ENCODE data around the gene CDH13.

Gene CDH13

DNA sequence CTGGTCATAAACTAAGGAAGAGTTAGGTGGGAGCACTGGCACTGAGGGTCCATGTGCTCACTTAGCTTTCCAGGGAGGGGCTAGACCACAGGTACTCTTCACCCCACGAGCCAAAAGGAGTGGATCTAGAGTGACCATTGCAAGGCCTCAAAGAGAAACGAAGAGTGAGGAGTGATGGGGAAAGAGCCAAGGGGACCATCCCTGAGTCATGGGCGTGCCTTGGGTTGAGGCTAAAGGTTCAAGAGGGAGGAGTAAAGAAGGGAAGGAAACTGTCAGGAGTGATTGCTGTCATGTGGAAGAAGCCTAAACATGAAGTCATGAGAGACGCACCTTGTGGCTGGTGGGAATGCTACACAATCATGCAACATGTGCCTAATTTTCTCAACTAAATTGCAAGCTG is 141.0 kb downstream of the CDH13 start:
- TF ChIP-seq EZH2phosphoT487 (IDR thresholded peaks at IDR 0.05; ENCODE audit: low read length) (no peak), CTCF (IDR thresholded peaks at IDR 0.05; ENCODE audit: low read length) (no peak), EZH2 (optimal IDR thresholded peaks at IDR 0.05; ENCODE audit: low read depth, low read length) (no peak)
- H3F3A ChIP-seq (ENCODE audit: insufficient read depth, low read length) = no peaks in the 10 kb centered on the region
- no peak overlapping the region for H3K27ac ChIP-seq (ENCODE audit: low read length)
- no peak overlapping the region for H3K9ac ChIP-seq (ENCODE audit: low read length)
- no peaks in the 10 kb centered on the region for H3K79me2 ChIP-seq (ENCODE audit: low read length)
- no peaks in the 10 kb centered on the region for H3K9me3 ChIP-seq (replicated peaks; ENCODE audit: insufficient read depth, low read length)
- DNase-seq = no peak
- H3K36me3 ChIP-seq (replicated peaks; ENCODE audit: insufficient read depth, low read length) = no peaks in the 10 kb centered on the region
- no peak overlapping the region for H2AFZ ChIP-seq (ENCODE audit: low read length)
- no peaks in the 10 kb centered on the region for H3K4me1 ChIP-seq (ENCODE audit: low read length)
- H3K4me2 ChIP-seq (ENCODE audit: low read depth, low read length) = no peak overlapping the region
- no peaks in the 10 kb centered on the region for H4K20me1 ChIP-seq (ENCODE audit: insufficient read depth, low read length)
- no peaks in the 10 kb centered on the region for H3K9me2 ChIP-seq (replicated peaks; ENCODE audit: insufficient read depth, low read length)
- H3K27me3 ChIP-seq (replicated peaks; ENCODE audit: insufficient read depth, low read length) = no peaks in the 10 kb centered on the region
- no peak overlapping the region for H3K4me3 ChIP-seq (ENCODE audit: low read length)

- Histone ChIP-seq H3K36me3 (replicated peaks; ENCODE audit: insufficient read depth, low read length) (no peaks in the 10 kb centered on the region), H3K4me1 (ENCODE audit: low read length) (no peaks in the 10 kb centered on the region), H3K9me3 (replicated peaks; ENCODE audit: insufficient read depth, low read length) (no peaks in the 10 kb centered on the region), H3K27ac (ENCODE audit: low read length) (no peak overlapping the region), H3F3A (ENCODE audit: insufficient read depth, low read length) (no peaks in the 10 kb centered on the region), H3K79me2 (ENCODE audit: low read length) (no peaks in the 10 kb centered on the region), H3K27me3 (replicated peaks; ENCODE audit: insufficient read depth, low read length) (no peaks in the 10 kb centered on the region), H3K9ac (ENCODE audit: low read length) (no peak overlapping the region), H3K9me2 (replicated peaks; ENCODE audit: insufficient read depth, low read length) (no peaks in the 10 kb centered on the region), H4K20me1 (ENCODE audit: insufficient read depth, low read length) (no peaks in the 10 kb centered on the region), H2AFZ (ENCODE audit: low read length) (no peak overlapping the region), H3K4me3 (ENCODE audit: low read length) (no peak overlapping the region), H3K4me2 (ENCODE audit: low read depth, low read length) (no peak overlapping the region)
- DNase-seq = no peak
- TF ChIP-seq EZH2 (optimal IDR thresholded peaks at IDR 0.05; ENCODE audit: low read depth, low read length) = no peak
- no peak for TF ChIP-seq EZH2phosphoT487 (IDR thresholded peaks at IDR 0.05; ENCODE audit: low read length)
- no peak for TF ChIP-seq CTCF (IDR thresholded peaks at IDR 0.05; ENCODE audit: low read length)
Observed at GRCh38 chr16:82769845-82770244, 143.1 kb downstream of the CDH13 start.

GRCh38 chr16:82772215-82772614 is 145.4 kb downstream of the CDH13 start:
- Histone ChIP-seq H3K27ac (ENCODE audit: low read length) (no peak overlapping the region), H3K27me3 (replicated peaks; ENCODE audit: insufficient read depth, low read length) (no peaks in the 10 kb centered on the region), H3K36me3 (replicated peaks; ENCODE audit: insufficient read depth, low read length) (no peaks in the 10 kb centered on the region), H3K9ac (ENCODE audit: low read length) (no peak overlapping the region), H3F3A (ENCODE audit: insufficient read depth, low read length) (no peaks in the 10 kb centered on the region), H2AFZ (ENCODE audit: low read length) (no peak overlapping the region), H3K4me3 (ENCODE audit: low read length) (no peak overlapping the region), H3K4me2 (ENCODE audit: low read depth, low read length) (no peak overlapping the region), H3K9me3 (replicated peaks; ENCODE audit: insufficient read depth, low read length) (no peaks in the 10 kb centered on the region), H3K4me1 (ENCODE audit: low read length) (no peaks in the 10 kb centered on the region), H3K9me2 (replicated peaks; ENCODE audit: insufficient read depth, low read length) (no peaks in the 10 kb centered on the region), H3K79me2 (ENCODE audit: low read length) (no peaks in the 10 kb centered on the region), H4K20me1 (ENCODE audit: insufficient read depth, low read length) (no peaks in the 10 kb centered on the region)
- no peak for TF ChIP-seq CTCF (IDR thresholded peaks at IDR 0.05; ENCODE audit: low read length)
- no peak for TF ChIP-seq EZH2phosphoT487 (IDR thresholded peaks at IDR 0.05; ENCODE audit: low read length)
- TF ChIP-seq EZH2 (optimal IDR thresholded peaks at IDR 0.05; ENCODE audit: low read depth, low read length) = no peak
- no peak for DNase-seq
